GM08714 (cell line): ENCODE measurements around the gene CCDC195.

Experiments used
- H3K4me3 ChIP-seq: fragments of 200-500 bp; sonication (Bioruptor generic); 2 replicates; pipeline ENCODE4 v1.5.1; 2014; ENCODE audit warnings: mild to moderate bottlenecking, low read length, inconsistent platforms
- ZNF274 ChIP-seq: IDR thresholded peaks from 2 replicates; pipeline ENCODE4 v1.6.1; 2012; ENCODE audit warnings: mild to moderate bottlenecking, low read depth, low read length

Gene CCDC195

GRCh38 chr2:224716201-224716600 is at the start of gene CCDC195:
TSS of gene CCDC195 (minus strand) at chr2:224716365. CDS start at chr2:224716365, 0 bp downstream.
- no peak within 1 kb of the TSS for H3K4me3 ChIP-seq
- TF ChIP-seq ZNF274 = no peak

- no peak for TF ChIP-seq ZNF274
- H3K4me3 ChIP-seq = no peak overlapping the region
These were observed 48.5 kb upstream of the CCDC195 start for GRCh38 chr2:224764565-224765236.

GRCh38 chr2:224757934-224758548 is 41.9 kb upstream of the CCDC195 start:
- H3K4me3 ChIP-seq = no peak overlapping the region
- TF ChIP-seq ZNF274 = no peak

GRCh38 chr2:224753743-224754540 is 37.8 kb upstream of the CCDC195 start:
- TF ChIP-seq ZNF274 = no peak
- no peak overlapping the region for H3K4me3 ChIP-seq

GRCh38 chr2:224751996-224752698 is 36.0 kb upstream of the CCDC195 start:
- TF ChIP-seq ZNF274 = no peak

GRCh38 chr2:224749136-224749535 is 33.0 kb upstream of the CCDC195 start:
- no peak overlapping the region for H3K4me3 ChIP-seq
- no peak for TF ChIP-seq ZNF274

More at GRCh38 chr2:224751996-224752698, 36.0 kb upstream of the CCDC195 start:
- H3K4me3 ChIP-seq = no peak overlapping the region

- no peak overlapping the region for H3K4me3 ChIP-seq
- TF ChIP-seq ZNF274 = no peak
These were observed 31.6 kb upstream of the CCDC195 start for GRCh38 chr2:224747765-224748164.

GRCh38 chr2:224736227-224736626 is 20.1 kb upstream of the CCDC195 start:
- no peak overlapping the region for H3K4me3 ChIP-seq
- no peak for TF ChIP-seq ZNF274

GRCh38 chr2:224734949-224735348 is 18.8 kb upstream of the CCDC195 start:
- H3K4me3 ChIP-seq = no peak overlapping the region
- TF ChIP-seq ZNF274 = no peak

GRCh38 chr2:224731665-224732064 is 15.5 kb upstream of the CCDC195 start:
- H3K4me3 ChIP-seq = no peak overlapping the region
- TF ChIP-seq ZNF274 = no peak

- TF ChIP-seq ZNF274 = no peak
- H3K4me3 ChIP-seq = no peak overlapping the region
These were observed 13.3 kb upstream of the CCDC195 start for GRCh38 chr2:224729435-224729834.

GRCh38 chr2:224724331-224724730 is 8.2 kb upstream of the CCDC195 start:
- TF ChIP-seq ZNF274 = no peak
- no peak overlapping the region for H3K4me3 ChIP-seq

GRCh38 chr2:224723586-224724217 is 7.5 kb upstream of the CCDC195 start:
- no peak overlapping the region for H3K4me3 ChIP-seq
- TF ChIP-seq ZNF274 = no peak

GRCh38 chr2:224722770-224723169 is 6.6 kb upstream of the CCDC195 start:
- TF ChIP-seq ZNF274 = no peak
- H3K4me3 ChIP-seq = no peak overlapping the region

- TF ChIP-seq ZNF274 = no peak
- no peak overlapping the region for H3K4me3 ChIP-seq
These were observed 6.1 kb upstream of the CCDC195 start for GRCh38 chr2:224722250-224722649.
